Measurements from ENCODE around the gene ATRAID. TPM values are rescaled to one million over a fixed set of nuclear protein-coding genes. Genes with fewer than 3 reads are reported as not detected.

The ATRAID gene
- total RNA-seq, 4 donors from 2014 or later, result 114 to 197 (median 157) TPM

DNA sequence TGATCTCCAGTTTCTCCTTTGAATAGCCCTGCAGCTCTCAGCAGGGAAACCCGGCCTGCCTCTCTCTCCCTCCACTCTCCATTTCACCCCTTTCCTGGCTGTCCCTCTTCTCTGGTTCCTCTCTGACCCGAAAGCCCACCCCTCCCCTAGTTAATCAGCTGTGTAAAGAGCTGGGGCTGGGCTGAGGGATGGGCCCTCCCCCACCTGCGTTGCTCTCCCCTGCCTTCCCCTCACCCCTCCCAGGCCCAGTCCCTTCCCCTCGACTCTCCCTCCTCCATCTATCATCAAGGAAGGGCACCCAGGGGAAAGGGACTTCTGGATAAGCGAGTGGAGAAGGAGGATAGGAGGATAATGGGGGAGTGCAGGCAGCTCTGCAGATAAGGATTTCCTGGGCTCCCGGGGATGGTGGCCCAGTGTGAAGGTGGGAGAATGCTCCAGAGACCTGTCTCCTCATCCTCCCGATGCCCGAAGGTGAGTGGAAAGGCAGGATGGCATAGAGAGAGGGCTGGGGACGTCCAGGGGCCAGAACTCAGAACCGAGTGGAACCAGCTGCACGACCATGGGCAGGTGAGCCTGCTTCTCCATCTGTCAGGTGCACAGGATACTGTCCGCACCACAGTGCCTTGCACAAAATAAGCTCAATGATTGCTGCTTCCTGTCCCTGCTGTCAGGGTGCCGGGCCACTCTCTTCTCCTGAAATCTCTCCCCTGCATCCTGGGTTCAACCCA, 39.0 kb downstream of the ATRAID start:
- TF ChIP-seq, protein P1, sequence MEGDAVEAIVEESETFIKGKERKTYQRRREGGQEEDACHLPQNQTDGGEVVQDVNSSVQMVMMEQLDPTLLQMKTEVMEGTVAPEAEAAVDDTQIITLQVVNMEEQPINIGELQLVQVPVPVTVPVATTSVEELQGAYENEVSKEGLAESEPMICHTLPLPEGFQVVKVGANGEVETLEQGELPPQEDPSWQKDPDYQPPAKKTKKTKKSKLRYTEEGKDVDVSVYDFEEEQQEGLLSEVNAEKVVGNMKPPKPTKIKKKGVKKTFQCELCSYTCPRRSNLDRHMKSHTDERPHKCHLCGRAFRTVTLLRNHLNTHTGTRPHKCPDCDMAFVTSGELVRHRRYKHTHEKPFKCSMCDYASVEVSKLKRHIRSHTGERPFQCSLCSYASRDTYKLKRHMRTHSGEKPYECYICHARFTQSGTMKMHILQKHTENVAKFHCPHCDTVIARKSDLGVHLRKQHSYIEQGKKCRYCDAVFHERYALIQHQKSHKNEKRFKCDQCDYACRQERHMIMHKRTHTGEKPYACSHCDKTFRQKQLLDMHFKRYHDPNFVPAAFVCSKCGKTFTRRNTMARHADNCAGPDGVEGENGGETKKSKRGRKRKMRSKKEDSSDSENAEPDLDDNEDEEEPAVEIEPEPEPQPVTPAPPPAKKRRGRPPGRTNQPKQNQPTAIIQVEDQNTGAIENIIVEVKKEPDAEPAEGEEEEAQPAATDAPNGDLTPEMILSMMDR (IDR thresholded peaks at IDR 0.05), result no peak
- DNase-seq (ENCODE audit: low spot score) (no peak), ATAC-seq (ENCODE audit: low FRiP score) (no peak)

DNA sequence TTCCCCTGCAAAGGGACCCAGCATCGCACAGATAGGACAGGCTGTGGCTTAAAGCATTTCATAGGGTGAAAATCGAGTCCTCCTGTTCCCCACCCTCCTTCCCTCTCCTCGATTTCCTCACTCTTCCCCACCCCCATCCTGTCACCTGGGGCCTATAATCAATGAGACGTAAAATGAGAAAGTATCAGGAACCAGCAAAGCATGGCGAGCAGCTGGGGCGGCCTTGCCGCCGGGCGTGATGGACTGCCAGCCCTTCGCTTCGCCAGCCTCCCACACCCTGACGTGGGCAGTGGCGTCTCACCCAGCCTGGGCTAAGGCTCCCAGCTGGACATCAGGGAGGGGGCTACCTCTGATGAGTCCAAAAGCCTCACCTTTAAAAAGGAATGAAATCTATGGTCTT, 39.9 kb downstream of the ATRAID start:
- ATAC-seq (ENCODE audit: low FRiP score), result no peak
- TF ChIP-seq, protein P1 (IDR thresholded peaks at IDR 0.05), result no peak
- no peak for DNase-seq (ENCODE audit: low spot score)

DNA sequence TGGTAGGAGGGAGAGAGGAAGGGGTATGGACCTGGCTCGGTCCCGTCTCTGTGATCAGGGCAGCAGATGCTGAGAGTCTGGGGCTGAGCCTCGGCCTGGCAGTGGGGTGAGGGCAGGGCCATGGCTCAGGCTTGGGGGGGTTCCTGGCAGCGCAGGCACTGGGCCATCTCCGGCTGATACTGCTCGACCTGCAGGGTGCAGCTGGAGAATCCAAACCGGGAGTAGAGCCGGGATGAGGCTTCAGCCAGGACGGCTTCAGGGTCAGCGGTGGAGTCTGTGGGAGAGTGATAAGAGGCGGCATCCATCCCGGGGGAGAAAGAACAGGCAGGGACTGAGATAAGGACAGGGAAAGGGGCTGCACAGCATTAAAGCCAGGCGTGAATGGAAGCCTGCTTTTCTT, 43.3 kb downstream of the ATRAID start:
- DNase-seq (ENCODE audit: low spot score) (no peak), ATAC-seq (ENCODE audit: low FRiP score) (no peak)
- TF ChIP-seq, protein P1 (IDR thresholded peaks at IDR 0.05), result no peak

DNA sequence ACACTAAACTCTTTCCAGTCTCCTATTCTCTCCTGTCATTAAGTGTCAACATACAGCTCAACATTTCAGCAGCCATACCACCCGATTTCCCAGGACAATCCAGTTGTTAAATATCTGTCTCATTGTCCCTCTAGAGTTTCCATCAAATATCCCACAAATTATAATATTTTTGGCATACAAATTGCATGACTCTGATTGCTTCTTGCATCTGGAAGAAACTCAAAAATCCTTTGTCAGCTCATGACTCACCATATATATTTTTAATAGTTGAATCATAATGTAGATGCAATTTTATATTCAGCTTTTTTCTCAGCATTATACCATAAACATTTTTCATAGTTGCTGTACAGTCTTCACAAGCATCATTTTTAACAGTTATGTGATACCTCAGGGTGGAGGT, 43.8 kb downstream of the ATRAID start:
- TF ChIP-seq, protein P1 (IDR thresholded peaks at IDR 0.05), result no peak
- DNase-seq (ENCODE audit: low spot score), result no peak
- ATAC-seq (ENCODE audit: low FRiP score), result peak; percentile 49

DNA sequence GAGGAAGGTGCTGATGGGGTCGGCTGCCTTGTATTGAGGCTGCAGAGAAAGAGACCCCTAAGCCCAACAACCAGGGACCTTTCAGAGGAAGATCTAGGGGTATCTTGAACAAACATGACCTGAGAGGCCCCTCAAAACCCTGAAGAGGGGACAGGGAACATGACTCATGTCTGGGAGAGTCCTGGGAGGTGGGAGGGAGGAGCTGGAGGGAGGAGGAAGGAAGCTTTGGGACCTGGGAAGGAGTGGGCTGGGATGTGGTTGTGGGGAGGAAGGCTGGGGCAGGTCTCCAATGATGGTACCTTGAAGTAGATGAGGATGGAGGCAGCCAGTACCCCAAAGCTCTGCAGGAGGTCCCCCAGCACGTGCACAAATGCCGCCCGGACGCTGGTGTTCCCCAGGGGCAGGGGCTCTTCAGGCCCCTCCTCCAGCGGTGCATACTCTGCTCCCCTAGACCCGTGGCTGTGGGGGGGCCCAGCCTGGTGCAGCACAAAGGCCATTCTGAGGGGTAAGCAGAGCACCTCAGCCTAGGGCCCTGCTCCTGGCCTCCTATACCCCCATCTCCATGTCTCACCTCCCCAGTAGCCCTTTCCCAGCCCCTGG, 45.1 kb downstream of the ATRAID start:
- ATAC-seq (ENCODE audit: low FRiP score) (no peak), DNase-seq (ENCODE audit: low spot score) (no peak)
- TF ChIP-seq, protein P1 (IDR thresholded peaks at IDR 0.05), result no peak

DNA sequence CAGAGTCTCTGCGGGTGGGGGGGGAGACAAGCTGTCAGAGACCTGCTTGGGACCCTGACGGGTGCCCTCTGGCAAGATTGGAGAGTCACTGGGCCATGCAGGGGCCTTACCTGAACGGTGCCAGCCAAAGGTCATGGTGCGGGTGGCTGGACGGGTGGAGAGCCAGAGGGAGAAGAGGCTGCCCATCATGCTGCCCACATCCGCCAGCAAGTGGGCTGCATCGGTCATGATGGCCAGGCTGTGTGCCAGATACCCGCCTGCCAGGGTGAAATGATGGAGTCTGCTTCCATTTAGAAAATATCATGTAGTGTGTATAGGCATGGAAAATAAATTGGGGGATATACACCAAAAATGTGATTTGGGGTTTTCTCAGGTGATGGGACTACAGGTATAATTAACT, 46.2 kb downstream of the ATRAID start:
- ATAC-seq (ENCODE audit: low FRiP score), result no peak
- DNase-seq (ENCODE audit: low spot score), result no peak
- TF ChIP-seq, protein P1 (IDR thresholded peaks at IDR 0.05), result no peak

All from omental fat pad (tissue), 4 donors.